NK-92 treated with Interleukin-12 subunit alpha and Interleukin-12 subunit beta, amount 100 ng/mL, for 24 hours (cell line): Measurements from ENCODE around the gene SGMS1.
"Not testable (repeated sequence)": the region's sequence is repeated elsewhere in the genome, so short reads cannot be mapped to it uniquely, and the experiment has no call there.

Experiments
- DNase-seq: peaks from one replicate; lab custom pipeline; 2025; lab: John Stamatoyannopoulos, UW

SGMS1 gene

DNA sequence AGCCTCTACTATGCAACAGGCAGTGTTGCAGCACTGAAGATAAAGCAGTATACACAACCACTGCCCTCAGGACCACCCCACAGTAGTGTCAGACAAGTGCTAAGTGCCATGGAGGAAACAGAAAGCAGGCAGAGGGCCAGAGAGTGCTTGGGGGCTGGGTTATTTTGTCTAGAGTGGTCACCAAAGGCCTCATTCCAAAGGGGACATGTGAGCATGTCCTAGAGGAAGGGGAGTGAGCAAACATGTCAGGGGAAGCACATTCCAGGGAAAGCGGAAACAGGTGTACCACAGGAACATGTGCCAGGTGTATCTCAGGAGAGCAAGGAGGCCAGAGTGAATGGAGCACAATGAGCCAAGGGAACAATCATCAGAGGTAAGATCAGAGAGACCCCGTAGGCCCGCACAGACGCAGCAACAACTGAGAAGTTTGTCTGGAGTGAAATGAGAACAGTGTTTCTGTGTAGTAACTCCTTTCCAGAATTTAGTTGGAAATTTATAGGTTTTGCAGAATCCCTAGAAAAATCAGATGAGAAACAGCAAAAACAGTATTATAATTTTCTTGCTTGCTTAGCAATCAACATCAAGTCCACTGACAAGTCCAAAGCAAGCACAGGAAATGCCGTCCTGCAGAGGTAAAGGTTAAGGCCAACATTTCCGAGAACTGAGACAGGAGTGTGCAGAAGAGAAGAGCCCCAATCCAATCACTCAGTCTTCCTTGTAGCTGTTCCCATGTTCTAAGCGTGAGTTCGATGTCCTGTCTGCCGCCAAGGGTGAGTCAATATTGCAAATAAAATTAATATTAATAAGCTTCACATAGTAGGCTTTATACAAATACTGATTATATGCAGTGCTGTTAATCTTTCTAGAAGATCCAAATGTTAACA lies 67.3 kb downstream of the SGMS1 start:
- no peak for DNase-seq

DNA sequence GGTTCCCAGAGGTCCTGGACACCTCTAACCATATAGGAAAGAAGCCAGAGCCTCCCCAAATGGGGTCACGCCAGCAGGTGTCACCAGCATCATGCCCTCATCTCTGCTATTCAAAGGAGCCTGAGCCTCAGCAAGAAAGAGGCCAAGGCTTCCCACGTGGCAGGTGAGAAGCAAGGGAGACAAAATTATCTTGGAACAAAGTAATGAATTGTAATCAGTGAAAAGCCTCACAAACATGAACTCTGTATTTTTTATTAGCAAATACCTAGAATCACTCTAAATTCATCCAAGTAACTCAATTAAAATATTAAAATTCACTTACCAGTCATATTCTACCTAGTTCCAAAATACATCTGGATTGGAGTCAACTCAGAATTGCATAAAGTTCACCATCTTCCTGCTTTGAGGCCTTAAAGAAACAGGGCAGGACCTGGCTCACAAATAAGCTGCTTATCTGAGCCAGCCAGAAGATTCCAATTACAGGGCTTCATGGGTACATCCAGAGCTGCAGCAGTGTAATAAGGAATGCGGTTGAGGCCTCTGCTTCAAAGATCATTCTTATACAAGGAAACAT lies 68.7 kb downstream of the SGMS1 start:
- no peak for DNase-seq

DNA sequence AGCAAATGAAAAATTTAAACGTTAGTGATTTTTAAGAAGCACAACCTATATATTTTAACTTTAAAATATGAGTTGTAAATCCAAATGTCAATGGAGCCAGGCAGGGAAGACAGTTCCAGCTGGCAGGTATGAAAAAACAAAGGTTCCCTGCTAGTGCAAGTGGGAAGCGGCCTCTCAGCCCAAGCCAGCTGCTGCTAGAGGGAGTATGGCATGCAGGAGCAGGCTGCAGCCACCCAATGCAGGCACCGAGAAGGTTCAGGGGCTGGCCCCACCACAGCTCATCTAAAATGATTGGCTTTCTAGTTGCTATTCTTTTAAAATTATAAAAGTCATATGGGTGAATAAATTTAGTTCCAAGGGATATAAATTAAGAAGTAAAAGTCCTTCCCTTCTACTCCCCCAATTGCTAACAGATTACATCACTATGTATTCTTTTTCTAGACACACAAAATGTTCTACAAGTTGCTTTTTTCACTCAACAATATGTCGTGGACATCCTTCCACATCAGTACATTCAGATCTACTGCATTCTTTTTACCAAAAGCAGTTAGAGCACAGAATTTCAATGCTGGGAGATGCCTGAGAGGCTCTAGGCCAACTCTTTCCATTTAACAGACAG lies 69.3 kb downstream of the SGMS1 start:
- no peak for DNase-seq

DNA sequence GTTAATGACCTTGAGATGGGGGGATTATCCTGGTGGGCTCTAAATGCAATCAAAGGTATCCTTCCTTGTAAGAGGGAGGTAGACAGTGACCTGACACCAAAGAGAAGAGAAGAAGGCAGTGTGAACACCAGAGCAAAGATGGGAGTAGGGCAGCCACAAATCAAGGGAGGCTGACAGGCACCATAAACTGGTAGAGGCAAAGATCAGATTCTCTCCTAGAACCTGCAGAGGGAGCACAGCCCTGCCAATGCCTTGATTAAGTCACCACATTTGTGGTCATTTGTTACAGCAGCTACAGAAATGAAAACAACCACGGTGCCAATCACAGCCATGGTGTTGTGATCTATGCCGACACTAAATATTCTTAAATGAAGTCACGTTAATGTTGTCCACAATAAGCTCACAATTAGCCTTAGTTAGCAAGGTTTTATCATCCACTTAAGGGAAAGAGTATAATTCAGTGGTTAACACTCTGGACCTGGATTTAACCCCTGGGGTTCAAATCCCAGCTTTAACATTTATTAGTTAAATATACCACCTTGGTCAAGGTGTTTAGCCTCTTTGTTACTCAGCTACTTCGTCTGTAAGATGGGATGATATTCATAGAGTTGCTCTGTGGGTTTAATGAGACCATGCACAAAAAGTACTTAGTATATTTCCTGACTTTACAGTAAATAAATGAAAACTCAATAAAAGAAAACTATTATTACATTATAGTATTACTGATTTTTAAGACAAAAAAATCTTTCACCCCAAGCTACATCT lies 70.8 kb downstream of the SGMS1 start:
- no peak for DNase-seq

DNA sequence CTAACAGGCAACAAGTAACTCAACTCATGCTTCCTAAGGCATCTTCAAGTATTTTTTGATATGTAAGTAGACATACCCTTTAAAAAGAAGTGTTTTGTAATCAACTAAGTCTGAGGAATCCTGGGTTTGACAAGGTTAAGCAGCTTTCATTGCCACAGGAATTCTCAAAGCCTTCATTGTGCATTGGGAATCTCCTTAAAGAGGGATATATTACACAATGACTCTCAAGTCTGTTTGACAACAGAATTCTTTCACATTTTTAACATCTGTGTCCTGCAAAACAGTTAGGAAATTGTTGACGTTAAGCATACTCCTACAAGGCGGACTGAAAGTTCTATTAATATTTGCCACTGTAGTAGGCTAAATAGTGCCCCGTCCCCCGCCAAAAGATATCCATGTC lies 71.4 kb downstream of the SGMS1 start:
- no peak for DNase-seq

DNA sequence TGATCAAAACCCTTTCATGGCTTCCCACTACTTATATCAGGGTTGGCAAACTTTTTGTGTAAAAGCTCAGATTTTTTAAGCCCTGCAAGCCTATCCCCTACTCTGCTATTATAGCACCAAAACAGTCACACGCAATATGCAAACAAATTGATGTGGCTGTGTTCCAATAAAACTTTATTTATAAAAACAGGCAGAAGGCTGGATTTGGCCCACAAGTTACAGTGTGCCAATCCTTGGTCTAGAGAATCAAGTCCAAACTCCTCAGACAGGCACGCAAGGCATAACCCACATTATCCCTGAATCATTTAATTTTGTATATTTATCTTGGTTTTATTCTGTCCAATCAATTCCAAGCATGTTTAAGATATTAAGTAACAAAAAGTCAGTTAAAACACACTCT lies 71.9 kb downstream of the SGMS1 start:
- DNase-seq: no peak

DNA sequence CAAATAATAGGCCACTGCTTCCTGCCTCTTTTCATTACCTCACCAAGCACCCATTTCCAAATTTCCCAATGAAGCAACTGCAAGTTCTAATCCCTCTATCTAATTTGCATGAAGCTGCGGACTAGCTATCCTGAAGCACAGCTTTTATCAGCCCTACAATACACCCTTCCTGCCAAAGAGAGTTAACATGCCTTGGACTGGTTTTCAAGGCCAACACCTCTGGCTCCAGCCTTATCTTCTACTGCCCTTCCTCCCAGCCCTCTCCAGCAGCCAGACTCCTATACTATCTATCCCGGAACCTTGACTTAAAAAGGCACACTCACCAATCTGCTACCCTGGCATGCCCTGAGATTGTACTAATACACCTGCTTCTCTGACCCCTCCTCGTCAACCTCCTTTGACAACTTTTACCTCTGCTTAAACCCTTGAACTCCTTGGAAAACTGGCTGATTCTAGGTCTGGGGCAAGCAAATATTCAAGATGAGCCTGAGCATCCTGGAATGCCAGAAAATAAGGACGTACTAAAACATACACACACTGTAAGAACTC lies 73.4 kb downstream of the SGMS1 start:
- no peak for DNase-seq

DNA sequence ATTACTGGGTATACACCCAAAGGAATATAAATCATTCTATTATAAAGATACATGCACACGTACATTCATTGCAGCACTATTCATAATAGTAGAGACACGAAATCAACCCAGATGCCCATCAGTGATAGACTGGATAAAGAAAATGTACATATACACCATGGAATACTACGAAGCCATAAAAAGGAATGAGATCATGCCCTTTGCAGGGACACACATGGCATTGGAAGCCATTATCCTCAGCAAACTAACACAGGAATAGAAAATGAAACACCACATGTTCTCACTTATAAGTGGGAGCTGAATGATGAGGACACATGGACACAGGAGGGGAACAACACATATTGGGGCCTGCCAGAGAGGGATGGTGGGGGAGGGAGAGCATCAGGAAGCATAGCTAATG lies 74.6 kb downstream of the SGMS1 start:
- not testable (repeated sequence) for DNase-seq

DNA sequence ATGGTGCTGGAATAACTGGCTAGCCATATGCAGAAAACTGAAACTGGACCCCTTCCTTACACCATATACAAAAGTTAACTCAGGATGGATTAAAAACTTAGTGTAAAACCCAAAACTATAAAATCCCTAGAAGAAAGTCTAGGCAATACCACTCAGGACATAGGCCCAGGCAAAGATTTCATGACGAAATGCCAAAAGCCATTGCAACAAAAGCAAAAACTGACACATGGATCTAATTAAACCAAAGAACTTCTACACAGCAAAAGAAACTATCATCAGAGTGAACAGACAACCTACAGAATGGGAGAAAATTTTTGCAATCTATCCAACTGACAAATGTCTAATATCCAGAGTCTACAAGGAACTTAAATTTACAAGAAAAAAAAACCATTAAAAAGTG lies 75.3 kb downstream of the SGMS1 start:
- not testable (repeated sequence) for DNase-seq

DNA sequence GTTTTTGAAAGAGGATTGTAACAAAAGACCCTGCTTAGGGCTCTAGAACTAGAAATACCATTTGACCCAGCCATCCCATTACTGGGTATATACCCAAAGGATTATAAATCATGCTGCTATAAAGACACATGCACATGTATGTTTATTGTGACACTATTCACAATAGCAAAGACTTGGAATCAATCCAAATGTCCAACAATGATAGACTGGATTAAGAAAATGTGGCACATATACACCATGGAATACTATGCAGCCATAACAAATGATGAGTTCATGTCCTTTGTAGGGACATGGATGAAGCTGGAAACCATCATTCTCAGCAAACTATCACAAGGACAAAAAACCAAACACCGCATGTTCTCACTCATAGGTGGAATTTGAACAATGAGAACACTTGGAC lies 77.5 kb downstream of the SGMS1 start:
- not testable (repeated sequence) for DNase-seq

DNA sequence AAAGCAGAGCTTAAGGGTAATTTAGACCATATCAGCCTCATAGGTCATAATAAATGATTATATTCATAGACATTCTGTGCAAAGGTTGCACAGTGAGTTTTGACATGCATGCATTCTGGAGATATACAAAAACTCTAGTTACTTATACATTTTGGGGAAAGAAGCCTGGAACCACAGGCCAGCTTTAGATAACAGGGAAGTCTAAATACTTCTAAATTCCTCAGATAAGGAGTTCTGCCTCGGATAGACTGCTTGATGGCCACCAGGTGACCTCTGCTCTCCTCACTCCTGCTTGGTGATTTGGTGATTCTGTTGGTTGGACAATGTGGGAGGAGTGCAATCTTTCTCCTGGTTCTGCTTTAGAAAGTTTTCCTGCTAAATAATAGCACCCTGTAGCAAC lies 77.9 kb downstream of the SGMS1 start:
- DNase-seq: no peak

DNA sequence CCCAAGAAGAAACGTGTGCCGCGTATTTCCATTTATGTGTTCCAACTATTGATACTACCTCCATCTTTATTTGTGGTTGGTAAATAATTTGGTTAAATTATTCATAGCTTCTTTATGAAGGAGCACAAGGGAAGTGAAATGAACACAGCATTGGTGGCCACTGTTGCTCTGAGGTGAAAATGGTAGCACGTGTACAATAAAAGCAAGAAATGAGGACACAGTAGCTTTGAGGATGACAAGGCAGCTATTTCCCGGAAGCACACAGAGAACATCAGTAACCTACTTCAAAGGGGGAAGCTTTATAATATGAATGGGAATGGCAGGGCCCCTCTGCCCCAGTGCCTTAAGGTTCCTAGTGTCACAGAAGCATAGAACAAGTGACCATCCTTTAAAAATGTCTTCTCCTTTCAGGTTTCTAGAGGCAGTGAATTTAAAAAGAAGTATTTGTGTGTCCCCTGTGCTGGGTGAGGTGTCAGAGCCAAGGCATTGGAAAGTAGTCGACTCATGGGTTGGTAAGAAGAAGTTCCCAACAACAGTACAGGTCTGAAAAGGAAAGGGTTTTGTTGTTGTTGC lies 78.8 kb downstream of the SGMS1 start:
- DNase-seq: no peak

DNA sequence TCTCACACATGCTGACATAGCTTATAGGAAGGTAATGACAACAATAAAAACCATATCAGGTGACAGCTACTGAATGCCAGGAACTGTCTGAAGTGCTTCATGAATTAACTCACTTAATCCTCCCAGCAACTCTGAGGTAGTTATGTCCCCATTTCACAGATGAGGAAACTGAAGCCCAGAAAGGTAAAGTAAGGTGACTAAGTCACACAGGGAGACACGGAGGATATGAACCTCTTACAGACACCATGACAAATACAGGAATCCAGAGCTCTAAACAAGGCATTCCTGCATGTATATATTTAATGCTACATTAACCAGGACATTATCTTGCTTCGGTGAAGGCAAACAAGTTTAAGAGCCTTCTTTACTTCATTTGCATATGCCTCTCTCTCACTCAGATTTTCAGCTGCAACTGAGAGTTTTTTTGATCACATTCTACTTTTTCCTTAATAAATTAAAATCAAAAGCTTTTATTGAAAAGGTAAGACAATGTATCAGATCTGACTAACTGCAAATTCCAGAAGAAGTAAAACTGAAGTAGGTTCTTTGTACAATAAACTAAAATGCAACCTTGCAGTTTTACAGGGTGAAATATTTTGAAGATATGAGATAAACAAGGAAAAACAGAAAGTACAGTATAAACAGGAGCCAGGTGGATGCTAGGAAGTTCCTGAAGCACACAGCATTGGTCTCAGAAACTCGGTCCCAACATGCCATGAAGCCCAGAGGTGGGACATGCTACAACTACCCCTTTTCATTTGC lies 79.5 kb downstream of the SGMS1 start:
- no peak for DNase-seq

DNA sequence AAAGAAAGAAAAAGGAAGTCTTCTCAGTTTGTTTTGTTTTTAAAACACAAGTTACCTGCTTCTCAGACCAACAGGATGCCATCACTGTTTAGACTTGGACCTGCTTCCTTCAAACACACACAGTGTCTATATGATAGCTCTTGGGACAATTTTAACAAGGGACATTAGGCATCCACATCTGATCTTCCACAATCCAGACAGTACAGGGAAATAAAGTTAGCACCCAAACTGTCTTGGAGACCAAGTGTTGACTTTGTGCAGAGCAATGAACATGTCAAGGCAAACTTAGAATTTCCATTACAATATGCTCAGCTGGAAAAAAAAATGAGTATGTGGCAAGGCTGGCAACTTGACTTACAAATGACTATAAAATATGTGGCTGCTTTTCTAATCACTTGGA lies 80.9 kb downstream of the SGMS1 start:
- DNase-seq: no peak

DNA sequence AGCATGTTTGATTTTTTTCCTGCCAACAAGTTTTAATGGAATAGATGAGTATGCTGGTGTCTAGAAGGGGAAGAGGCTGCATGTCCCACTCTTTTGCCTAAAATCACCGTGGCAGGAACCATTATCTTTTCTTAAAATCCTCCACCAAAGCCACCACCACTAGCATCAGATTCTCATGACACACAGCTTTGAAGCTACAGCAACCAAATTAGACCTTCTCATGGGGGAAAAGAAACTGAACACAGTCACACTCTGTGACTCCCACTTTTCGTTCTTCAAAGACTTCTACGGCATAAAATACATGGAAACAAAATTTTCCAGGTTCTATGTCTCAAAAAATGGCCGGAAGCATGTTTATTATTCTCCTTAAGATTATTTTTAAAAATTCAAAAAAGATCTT lies 81.8 kb downstream of the SGMS1 start:
- no peak for DNase-seq

DNA sequence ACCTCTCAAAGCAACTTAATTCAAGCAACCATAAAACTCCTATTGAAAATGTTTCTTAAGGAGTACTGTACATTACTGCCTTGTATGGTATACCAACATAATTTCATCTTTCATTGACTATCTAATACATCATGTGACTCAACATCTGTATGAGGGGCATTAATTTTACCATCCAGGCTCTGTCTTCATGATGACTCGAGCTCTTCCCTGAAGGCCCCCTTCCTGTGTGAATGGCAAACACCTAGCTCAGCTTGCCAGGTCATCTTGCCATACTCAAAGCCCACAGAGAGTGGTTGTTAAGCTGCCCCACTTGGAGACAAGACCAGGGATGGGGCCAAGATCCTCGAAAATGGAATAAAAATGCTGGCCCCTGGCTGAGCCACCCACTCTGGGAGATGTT lies 82.4 kb downstream of the SGMS1 start:
- no peak for DNase-seq

DNA sequence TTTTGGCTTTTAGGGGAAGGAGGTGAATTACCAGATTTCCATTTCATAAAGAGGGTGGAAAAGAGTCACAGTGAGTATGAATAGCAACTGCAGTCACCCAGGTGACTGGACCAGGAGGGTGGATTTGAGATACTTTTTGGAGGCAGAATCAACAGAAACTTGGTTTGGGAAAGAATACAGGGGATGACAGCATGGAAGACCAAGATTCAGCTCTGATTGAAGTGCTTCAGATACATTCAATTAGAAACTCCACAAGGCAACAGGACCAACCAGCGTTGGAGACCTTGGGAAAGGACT lies 83.0 kb downstream of the SGMS1 start:
- DNase-seq: no peak

DNA sequence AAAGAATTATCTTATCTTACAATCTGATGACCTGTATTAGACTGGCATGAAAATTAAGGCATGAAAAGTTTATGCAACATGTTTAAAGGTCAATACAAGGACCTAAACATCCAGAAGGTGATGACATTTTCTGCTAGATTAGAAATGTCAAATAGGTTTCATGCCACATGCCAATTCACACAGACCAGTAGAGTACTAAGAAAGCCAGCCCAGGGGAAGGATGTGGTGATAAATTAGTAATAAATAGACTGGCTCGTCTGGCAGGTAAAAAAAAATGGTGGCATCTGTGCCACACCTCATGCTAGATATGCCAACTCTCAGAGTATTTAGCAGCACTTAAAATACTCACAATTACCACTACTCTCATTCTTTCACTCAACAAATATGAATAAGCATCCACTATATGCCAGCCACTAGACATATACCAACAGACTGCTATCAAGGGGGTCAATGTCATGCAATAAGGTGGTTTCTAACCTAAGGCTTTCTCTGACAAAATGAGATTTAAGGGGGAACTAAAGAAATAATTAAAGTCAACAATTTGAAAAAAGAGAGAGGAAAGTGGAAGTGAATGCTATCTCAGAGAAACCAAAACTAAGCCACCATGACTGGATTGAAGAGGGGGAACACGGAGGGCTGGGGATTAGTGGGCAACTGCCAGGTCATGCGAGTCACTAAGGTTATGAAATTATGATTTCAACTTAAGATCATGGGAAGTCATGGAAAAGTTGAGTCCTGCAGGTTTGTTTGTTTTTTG lies 83.5 kb downstream of the SGMS1 start:
- no peak for DNase-seq

DNA sequence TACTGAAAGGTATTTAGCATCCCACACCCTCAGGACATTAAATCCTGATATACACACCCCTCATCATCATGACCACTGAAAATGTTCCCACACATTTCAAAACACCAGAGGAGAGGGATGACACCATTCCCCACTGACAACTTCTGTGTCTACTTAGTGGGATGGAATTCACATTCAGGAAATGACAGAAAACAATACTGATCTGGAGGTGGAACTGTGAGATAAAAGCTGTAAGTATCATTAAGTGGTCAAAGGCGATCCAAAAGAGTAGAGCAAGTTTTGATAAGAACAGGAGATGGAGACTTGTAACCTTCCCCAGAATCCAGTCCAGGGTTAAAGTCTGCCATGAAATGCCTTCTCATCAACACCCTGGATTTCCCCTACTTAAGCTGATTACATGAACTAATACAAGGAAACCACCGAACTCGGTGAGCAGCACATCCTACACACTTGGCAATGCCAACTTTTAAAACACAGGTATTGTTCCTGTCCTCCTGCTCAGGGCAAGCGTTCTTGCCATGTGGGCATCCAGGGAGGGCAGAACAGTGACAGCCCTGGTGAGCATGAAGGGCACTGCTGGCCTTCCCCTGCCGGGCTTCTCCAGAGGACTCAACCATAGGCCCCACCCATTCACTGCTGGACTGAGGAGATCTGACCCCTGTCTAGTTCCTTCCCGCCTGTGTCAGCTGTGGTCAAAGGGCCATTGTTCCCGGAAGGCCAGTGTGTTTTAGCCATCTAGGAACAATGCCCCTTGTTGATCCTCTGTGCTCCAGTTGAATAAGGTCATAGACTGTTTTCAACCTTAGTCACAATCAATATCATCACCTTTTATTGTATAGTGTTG lies 85.0 kb downstream of the SGMS1 start:
- DNase-seq: no peak
